GM11168 (cell line): ENCODE data around the gene MEDAG.

Source experiments
- in situ Hi-C: fragments of 300-500 bp; cut with MboI; formaldehyde crosslinking; loops from one replicate; pipeline ENCODE4 v1.12.0; 2022; ENCODE audit warnings: low sequenced_read_pairs; ENCODE audit not compliant: unreplicated experiment

The MEDAG gene

GRCh38 chr13:30872276-30872594, 33.8 kb upstream of the MEDAG start:
- in situ Hi-C loops: no loop called here

GRCh38 chr13:30872685-30873461, 33.2 kb upstream of the MEDAG start:
- in situ Hi-C loops: no loop called here

- in situ Hi-C loops: no loop called here
Observed at GRCh38 chr13:30873499-30873898, 32.6 kb upstream of the MEDAG start.

- in situ Hi-C loops: no loop called here
Observed at GRCh38 chr13:30874111-30874510, 32.0 kb upstream of the MEDAG start.

- in situ Hi-C loops: no loop called here
Observed at GRCh38 chr13:30874561-30874960, 31.5 kb upstream of the MEDAG start.

- in situ Hi-C loops: no loop called here
Observed at GRCh38 chr13:30877335-30877734, 28.7 kb upstream of the MEDAG start.

GRCh38 chr13:30880151-30880855, 25.8 kb upstream of the MEDAG start:
- in situ Hi-C loops: no loop called here

GRCh38 chr13:30880856-30881155, 25.3 kb upstream of the MEDAG start:
- in situ Hi-C loops: no loop called here

GRCh38 chr13:30881191-30881651, 24.9 kb upstream of the MEDAG start:
- in situ Hi-C loops: no loop called here

GRCh38 chr13:30882026-30882850, 23.8 kb upstream of the MEDAG start:
- in situ Hi-C loops: no loop called here

GRCh38 chr13:30882996-30883766, 22.9 kb upstream of the MEDAG start:
- in situ Hi-C loops: no loop called here

- in situ Hi-C loops: no loop called here
Observed at GRCh38 chr13:30884543-30884942, 21.5 kb upstream of the MEDAG start.

GRCh38 chr13:30889196-30889690, 16.8 kb upstream of the MEDAG start:
- in situ Hi-C loops: no loop called here

GRCh38 chr13:30892966-30893365, 13.1 kb upstream of the MEDAG start:
- in situ Hi-C loops: no loop called here

GRCh38 chr13:30895773-30896172, 10.3 kb upstream of the MEDAG start:
- in situ Hi-C loops: no loop called here

GRCh38 chr13:30898070-30898469, 8.0 kb upstream of the MEDAG start:
- in situ Hi-C loops: no loop called here

GRCh38 chr13:30898678-30899241, 7.3 kb upstream of the MEDAG start:
- in situ Hi-C loops: no loop called here

GRCh38 chr13:30900436-30900835, 5.6 kb upstream of the MEDAG start:
- in situ Hi-C loops: no loop called here

GRCh38 chr13:30900952-30901749, 4.9 kb upstream of the MEDAG start:
- in situ Hi-C loops: no loop called here
